Stimulated activated CD4-positive, alpha-beta T cell treated with anti-CD3 and anti-CD28 coated beads, Interleukin-12 subunit alpha, Interleukin-12 subunit beta, amount 100 ng/mL, for 48 hours (primary cell): ENCODE results near the gene KLHDC9.
"Not testable (repeated sequence)": the region's sequence is repeated elsewhere in the genome, so short reads cannot be mapped to it uniquely, and the experiment has no call there.

Experiments
- DNase-seq, 3 donors: peaks; one replicate each; pipeline ENCODE4 v3.0.0-alpha.2; 2020; ENCODE audit warnings: low read depth in 2 of 3, low spot score in 1 of 3

KLHDC9 gene

DNA sequence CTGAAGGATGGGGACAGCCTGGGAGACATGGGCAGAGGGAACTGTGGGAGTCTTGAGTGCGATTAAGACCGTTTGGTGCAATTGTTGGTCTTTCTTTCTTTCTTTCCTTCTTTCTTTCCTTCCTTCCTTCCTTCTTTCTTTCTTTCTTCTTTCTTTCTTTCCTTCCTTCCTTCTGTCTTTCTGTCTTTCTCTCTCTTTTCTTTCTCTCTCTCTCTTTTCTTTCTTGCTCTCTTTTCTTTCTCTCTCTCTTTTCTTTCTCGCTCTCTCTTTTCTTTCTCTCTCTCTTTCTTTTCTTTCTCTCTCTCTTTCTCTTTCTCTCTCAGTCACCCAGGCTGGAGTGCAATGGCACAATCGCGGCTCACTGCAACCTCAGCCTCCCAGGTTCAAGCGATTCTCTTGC is 2.9 kb upstream of the KLHDC9 start:
- DNase-seq: no peak

DNA sequence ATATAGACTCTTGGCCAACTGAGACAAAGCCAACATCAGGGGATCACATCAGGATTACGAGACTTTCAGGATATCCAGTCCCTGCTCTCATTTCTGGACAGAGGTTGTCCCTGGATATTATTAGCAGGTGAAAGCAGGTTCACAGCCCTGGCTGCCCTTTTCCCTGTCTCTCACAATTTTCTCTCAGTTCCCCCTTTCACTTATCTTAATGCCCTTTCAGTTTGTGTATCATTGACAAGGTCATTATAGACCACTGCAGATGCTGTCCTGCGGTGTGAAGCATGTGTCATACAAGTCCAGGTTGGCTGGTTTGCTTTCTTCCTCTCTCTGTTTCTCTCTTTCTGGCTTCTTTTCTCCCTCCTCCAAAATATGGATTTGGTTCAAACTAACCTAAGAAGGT is 2.1 kb upstream of the KLHDC9 start:
- no peak for DNase-seq

DNA sequence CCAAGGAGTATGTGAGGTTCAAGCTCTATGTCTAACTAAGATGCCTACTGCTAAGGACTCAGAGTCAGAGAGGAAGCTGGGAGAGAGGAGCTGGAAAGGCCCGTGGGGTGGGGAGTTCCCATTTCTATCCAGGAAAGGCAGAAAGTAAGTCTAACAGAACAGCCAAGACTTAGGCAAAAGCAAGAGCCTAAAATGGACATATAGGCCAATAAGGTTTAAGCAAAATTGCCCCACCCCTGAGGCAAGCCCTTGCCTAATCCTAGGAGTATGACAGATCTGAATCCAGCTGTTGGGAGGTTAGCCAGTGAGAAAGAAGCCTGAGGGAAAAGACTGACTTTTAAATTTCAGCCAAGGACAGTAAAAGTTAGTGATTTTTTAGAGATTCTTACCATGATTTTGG is 1.6 kb upstream of the KLHDC9 start:
- DNase-seq: no peak

DNA sequence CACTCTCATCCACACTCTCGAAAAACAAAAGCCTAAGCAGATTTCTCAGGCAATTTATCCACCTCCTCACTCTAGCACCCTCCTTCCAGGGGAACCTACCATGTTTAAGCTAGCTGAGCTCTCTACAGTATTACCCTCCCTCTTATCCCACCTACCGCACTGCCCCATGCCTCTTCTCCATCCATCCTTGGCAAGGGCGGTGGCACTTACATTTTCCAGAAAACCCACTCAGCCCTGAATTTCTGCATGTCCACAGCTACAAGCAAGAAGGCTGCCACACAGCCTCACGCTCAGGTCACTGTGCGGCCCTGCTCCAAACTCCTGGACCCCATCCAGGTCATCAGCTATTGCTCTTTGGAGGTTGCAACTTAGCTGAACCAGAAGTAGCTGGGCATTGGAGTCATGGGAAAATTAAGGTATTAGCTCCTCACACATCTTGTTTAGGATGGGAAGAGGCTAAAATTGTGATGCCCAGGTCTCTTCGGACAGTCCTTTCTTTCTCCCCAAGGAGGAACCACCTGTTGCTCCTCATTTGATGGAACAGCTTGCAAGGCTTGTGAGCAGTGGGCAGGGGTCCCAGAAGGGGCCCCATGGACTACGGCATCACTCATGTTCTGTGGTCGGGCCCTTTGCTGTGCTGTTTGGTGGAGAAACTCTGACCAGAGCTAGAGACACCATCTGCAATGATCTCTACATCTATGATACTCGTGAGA is 1.1 kb downstream of the KLHDC9 start:
- DNase-seq: no peak

DNA sequence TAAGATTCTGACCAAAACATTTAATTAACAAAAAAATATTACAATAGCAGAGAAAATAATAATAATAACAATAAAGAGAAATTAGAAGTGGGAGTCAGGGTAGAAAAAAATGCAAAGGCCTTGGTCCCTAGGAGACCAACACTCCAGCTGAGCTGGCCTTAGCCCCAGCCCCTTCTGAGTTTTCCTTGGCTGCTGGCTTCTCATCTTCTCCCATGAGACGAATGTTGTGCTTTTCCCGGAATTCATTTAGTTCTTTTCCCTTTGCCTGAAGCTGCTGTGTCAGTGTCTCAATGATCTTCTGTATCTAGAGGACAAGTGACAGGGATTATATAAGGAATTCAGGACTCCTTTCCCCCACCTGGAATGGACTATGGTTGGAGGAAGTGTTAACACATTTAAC is 2.4 kb downstream of the KLHDC9 start:
- DNase-seq: no peak

DNA sequence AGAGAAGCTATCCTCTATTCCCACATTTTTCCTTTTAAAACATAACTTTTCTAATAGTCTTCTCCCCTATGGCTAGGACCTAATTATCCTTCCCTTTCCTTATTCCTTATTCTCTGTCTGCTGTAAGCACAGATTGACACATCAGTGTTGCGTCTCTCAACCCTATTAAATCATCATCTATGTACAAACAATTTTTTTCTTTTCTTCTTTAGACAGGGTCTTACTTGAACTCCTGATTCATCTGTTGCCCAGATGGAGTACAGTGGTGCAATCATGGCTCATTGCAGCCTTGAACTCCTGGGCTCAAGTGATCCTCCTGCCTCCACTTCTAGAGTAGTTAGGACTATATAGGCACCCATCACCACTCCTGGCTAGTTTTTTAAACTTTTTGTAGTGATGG is 8.3 kb downstream of the KLHDC9 start:
- no peak for DNase-seq

DNA sequence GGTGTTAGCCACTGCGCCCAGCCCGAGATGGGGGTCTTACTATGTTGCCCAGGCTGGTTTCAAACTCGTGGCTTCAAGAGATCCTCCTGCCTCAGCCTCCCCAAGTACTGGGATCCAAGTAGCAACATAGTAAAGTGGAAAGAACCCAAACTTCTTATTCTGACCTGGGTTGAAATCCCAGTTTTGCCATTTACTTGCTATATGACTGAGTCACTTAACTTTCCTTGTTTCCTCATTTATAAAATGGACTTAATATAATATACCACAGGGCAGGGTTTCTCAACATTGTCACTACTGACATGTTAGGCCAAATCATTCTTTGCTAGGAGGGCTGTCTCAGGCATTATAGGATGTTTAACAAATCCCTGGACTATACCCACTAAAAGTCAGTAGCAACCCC is 13.0 kb downstream of the KLHDC9 start:
- no peak for DNase-seq

DNA sequence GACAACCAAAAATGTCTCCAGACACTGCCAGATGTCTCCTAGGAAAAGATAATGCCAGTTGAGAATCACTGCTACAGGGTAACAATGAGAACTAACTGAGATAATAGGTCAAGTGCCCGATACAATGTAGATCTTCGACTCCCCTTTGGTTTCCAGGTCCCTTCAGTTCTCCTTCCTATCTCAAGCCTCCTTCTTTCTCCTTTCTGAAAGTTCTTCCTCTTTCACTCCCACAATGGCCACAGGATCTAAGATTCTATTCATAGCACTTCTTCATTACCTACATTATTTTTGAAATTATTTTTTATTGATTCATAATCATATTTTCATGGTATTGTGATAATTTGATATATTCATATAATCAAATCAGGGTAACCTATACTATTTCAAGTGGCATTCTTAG is 13.4 kb downstream of the KLHDC9 start:
- no peak for DNase-seq

DNA sequence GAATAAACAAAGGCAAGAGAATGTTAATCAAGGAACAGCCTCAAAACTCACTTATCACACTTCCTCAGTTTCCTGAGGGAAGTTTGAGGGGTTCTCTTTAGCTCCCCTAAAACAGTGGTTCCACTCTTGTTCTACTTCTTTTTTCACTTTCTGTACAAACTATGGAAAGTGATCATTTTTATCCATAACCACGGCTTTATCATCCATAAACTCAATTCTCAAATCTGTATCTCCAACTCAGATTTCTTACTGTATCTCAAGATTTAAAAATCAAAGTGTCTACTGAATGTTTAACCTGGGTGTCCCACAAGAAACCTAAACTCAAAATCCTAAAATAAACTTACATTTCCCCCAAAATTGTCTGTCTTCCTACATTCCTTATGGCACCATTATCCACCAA is 15.8 kb downstream of the KLHDC9 start:
- no peak for DNase-seq

DNA sequence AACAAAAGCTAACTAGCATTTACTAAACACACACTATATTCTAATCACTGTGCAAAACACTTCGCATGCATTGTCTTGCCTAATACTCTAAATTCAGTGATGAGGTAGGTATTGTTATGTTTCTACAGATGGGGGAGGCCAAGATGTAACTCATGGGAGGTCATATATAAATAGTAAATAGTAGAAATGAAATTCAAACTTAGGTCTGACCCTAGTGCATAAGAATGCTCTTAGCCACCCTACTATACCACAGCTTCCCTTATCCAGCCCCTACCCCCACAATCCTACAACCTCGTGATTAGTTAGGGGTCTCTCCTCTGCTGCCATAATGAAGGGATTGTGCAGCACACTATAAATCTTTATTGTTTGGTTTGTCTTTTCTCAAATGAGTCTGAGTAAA is 16.4 kb downstream of the KLHDC9 start:
- no peak for DNase-seq

DNA sequence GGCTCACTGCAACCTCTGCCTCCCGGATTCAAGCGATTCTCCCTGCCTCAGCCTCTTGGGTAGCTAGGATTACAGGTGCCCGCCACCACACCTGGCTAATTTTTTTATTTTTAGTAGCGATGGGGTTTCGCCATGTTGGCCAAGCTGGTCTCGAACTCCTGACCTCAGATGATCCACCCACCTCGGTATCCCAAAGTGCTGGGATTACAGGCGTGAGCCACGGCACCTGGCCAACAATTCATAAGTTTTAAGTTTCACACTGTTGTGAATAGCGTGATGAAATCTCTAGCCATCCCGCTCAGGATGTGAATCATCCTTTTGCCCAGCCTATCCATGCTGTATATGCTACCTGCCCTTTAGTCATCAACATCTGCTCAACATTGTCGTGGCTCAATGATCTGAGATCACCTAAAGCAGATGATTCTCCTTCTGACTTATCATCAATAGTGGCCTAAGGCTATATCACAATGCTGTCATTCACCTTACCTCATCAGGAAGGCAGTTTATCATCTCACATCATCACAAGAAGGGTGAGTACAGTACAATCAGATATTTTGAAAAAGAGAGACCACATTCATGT is 17.1 kb downstream of the KLHDC9 start:
- DNase-seq: peak in 1 of 3 donors; percentile 49

DNA sequence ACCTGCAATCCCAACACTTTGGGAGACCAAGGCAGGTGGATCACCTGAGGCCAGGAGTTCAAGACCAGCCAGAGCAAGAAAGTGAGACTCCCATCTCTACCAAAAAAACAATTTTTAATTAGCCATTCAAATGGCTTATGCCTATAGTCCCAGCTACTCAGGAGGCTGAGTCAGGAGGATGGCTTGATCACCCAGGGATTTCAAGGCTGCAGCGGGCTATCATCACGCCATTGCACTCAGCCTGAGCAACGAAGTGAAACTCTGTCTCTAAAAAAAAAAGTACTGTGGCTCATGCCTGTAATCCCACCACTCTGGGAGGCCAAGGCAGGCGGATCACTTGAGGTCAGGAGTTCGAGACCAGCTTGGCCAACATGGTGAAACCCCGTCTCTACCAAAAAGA is 17.8 kb downstream of the KLHDC9 start:
- DNase-seq: not testable (repeated sequence)

DNA sequence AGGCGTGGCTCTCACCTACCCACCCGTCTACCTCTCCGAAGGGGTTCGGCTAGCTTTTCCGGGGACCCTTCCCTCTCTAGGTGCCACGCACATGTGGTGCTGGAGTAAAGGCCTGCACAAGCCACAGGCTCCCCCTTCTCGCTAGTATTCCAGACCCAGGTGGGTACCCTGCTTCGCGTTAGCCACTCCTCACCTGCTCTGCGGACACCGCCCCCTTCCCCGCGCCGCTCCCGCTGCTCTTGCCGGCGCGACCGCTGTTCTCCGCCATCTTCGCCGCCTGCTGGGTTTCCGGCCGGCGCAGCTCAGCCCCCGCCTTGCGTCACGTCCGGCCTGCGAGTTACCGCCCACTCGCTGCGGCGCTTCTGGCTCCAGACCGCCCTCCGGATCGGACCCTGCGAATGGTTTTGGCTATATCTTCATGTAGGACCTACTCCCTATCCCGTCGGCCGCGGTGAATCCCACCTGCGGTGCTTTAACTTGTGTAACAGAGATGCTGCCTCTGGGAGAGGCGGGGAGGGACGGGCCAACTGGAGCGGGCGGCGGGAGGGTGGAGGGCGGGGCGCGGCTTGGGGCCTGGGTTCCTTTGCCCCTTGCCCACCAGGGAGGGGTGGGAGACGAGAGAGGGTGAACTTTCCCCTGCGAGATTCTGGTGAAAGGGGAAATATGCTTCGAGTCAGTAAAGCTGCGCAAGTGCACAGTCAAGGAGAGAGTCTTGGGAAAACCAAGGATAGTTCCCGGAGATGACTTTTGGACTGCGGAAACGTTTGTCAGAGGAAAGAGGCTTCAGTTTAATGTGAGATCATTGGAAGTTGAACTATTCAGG is 19.8 kb downstream of the KLHDC9 start, which contains the start of the genes NIT1 and PFDN2:
Gene NIT1 (plus strand): TSS at position 347 of the 823 bp plus-strand sequence. CDS start 72 bp downstream, at position 419.
Gene PFDN2 (minus strand): TSS at position 279 of the 823 bp plus-strand sequence. CDS start 11 bp downstream, at position 268.
- DNase-seq: peak; percentile 74 to 86 (median 76)

DNA sequence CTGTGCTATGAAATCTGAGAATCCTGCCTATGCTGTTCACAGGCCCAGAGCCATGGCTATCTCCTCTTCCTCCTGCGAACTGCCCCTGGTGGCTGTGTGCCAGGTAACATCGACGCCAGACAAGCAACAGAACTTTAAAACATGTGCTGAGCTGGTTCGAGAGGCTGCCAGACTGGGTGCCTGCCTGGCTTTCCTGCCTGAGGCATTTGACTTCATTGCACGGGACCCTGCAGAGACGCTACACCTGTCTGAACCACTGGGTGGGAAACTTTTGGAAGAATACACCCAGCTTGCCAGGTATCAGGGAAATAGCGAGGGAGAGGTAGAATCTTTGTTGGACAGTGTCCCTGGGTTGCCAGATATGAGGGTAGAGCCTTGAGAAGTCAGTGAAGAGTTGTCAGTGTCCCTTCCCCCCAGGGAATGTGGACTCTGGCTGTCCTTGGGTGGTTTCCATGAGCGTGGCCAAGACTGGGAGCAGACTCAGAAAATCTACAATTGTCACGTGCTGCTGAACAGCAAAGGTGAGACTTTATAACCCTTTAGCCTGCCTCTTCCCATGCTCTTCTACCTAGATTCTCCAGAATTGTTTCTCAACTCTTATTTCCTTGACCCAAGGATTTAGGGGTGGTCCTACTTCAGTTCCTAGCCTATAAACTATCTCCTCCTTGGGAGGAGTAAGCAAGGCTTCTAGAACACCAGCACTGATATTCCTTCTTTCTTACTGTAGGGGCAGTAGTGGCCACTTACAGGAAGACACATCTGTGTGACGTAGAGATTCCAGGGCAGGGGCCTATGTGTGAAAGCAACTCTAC is 21.1 kb downstream of the KLHDC9 start:
- peak; percentile 56 to 70 (median 64) for DNase-seq

DNA sequence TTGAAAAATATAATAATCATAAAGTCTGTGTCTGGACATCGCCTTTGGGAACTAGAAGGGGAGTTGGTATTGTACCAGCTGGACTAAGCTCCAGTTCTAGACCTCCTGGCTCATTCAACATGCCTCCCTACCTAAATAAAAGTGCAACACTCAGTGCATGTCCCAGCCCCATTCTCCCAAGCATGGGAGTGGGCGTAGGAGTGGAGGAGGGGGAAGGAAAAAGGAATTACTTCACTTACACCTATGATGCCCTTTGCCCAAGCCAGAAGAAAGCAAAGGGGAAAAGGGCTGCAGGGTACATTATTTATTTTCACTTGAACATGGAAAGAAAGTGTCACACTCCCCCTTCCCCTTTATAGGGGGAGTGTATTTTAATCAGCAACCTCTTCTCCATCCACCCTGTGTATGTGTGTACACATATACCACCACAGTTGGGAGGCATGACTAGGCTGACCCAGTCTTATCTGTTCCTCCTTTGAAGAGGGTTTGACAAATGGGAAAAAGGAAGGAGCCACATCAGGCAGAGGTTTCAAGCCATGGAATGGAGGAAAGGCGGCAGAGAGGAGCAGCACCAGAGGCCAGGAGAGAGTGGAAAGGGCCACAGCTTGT is 23.0 kb downstream of the KLHDC9 start:
- DNase-seq: no peak

DNA sequence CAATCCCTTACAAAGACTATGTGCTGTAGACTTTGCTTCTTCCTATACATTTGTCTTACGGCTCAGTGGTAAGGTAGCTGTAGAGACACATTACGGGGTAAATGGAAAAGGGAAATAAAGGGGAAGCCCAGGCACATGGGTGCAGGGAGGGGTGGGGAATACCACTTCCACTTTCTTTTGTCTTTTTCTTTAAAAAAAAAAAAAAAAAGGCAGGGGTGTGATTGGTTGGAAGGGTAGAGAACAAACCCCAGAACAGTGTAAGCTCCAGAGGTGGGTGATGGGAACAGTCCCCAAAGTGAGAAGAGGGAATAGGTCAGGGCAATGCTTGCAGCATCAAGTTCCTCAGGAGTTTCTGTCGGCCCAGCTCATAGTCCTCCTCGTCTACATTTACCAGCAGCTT is 23.7 kb downstream of the KLHDC9 start:
- no peak for DNase-seq

DNA sequence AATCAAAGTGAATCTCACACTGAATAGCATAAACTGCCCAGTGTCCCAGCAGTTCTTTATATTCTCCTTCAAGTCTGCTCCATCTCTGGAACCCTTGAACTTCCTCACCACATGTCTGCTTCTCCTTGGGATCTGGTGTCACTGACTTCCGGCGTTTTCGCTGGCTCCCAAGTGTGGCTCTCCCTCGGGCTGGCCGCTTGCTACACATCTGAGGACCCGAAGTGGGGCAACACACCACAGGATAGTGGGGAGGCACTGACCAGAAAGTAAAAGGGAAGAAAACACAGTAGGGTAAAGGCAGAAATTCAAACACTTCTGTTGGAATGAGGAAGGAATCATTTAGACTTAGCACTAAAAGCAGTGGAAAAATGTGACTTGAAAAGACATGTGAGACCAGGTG is 24.8 kb downstream of the KLHDC9 start:
- no peak for DNase-seq

DNA sequence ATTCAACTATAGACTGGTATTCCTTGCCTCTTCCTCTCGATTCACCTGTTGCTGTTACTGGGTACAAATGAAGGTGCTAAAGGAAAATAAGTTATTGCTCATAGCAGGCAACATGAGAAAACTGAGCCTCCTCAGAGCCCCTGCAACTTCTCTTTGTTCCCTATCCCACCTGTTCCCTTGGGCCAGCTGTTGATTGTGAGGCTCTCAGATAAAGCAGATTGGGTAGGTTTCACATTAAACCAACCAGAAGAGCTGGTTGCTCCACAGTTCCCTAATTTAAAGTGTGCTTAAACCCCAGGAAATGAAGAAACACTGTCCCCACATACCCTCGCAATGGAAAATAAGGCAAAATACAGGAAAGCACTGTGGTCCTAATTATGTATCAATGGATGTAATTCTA is 29.5 kb downstream of the KLHDC9 start:
- no peak for DNase-seq

DNA sequence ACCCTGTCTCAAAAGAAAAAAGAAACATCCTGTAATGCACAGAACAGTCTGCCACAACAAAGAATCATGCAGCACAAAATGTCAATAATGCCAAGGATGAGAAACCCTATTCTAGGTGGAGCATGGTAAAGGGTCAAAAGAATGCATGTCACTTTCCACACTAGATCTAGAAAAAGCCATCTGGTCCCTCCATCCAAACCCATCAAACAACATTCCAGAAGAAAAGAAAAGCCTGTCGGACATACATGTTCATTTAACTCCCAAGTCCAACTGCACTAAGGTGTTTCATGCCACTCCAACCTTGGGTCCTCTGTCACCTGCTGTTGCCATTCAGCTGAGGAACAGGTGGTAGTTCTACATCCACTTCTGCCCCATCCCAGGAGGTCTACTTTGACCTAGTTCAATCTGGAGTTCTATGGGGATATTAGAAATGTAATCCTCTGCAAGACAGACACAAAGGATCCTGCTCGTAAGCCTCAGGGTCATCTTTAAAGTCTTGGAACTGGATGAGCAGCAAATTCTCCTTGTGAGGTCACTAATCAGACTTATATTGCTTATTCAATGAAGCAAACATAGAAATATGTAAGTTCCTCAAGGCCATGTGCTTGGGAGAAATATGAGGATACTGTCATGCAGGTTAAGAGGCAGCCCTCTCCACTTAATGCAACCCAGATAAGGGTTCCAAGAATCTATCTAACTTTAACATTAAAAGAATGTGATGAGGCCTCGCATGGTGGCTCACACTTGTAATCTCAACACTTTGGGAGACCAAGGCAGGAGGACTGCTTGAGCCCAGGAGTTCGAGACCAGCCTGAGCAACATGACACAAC is 30.6 kb downstream of the KLHDC9 start:
- no peak for DNase-seq

DNA sequence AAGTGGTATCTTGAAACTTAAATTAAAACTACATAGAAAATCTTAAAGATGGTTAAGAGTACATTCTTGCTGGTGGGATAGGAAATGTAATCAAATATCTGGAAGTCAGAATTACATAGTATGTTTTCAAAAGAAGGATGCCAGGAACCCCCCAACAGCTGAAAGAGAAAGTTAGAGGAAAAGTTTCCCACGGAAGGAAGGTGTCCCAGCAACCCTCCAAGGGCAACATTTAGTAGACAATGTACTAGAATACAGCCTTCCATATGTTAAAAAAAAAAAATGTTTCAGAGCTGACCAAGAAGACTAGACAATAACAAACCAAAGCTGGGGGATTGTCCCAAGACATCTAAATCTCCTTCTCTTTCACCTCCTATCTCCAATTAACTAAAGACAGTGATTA is 32.1 kb downstream of the KLHDC9 start:
- DNase-seq: no peak
